ENCODE measurements around the gene TARBP2.

Gene TARBP2

GRCh38 chr12:53497461-53497860, 3.6 kb upstream of the TARBP2 start:
- DNase-seq: no peak

GRCh38 chr12:53498235-53498630, 2.9 kb upstream of the TARBP2 start:
- DNase-seq: no peak

- peak; percentile 41 for DNase-seq
Measured at GRCh38 chr12:53499266-53500141, 1.6 kb upstream of the TARBP2 start, which contains the start of gene MAP3K12. TSS of gene MAP3K12 (minus strand) at chr12:53499458. CDS start at chr12:53487391, 12,067 bp downstream.

GRCh38 chr12:53500142-53500775, 824 bp upstream of the TARBP2 start:
- DNase-seq: peak; percentile 70

GRCh38 chr12:53501615-53502181, 615 bp downstream of the TARBP2 start:
- no peak for DNase-seq

- no peak for DNase-seq
Measured at GRCh38 chr12:53502331-53502730, 1.2 kb downstream of the TARBP2 start.

- DNase-seq: no peak
Measured at GRCh38 chr12:53502983-53503728, 2.1 kb downstream of the TARBP2 start.

- no peak for DNase-seq
Measured at GRCh38 chr12:53504004-53504920, 3.2 kb downstream of the TARBP2 start.

GRCh38 chr12:53505086-53505485, 4.0 kb downstream of the TARBP2 start:
- no peak for DNase-seq

- DNase-seq: no peak
Measured at GRCh38 chr12:53505555-53506449, 4.7 kb downstream of the TARBP2 start.

- no peak for DNase-seq
Measured at GRCh38 chr12:53506450-53506785, 5.3 kb downstream of the TARBP2 start.

GRCh38 chr12:53506881-53507602, 6.0 kb downstream of the TARBP2 start, which contains the start of gene NPFF:
TSS of gene NPFF (minus strand) at chr12:53507484. CDS start at chr12:53507474, 10 bp downstream.
- DNase-seq: no peak

GRCh38 chr12:53507603-53507885, 6.5 kb downstream of the TARBP2 start:
- DNase-seq: no peak

- peak; percentile 87 for DNase-seq
Measured at GRCh38 chr12:53508534-53509170, 7.6 kb downstream of the TARBP2 start.

- no peak for DNase-seq
Measured at GRCh38 chr12:53510181-53510812, 9.2 kb downstream of the TARBP2 start.

GRCh38 chr12:53513712-53514410, 12.8 kb downstream of the TARBP2 start:
- DNase-seq: no peak

GRCh38 chr12:53514628-53515290, 13.7 kb downstream of the TARBP2 start:
- no peak for DNase-seq

- no peak for DNase-seq
Measured at GRCh38 chr12:53515291-53515680, 14.2 kb downstream of the TARBP2 start.

Data from hematopoietic multipotent progenitor cell treated with erythropoietin and hydrocortisone succinate and interleukin-3 and kit ligand, for 8 days (in vitro differentiated cells).